NCI-H2227 treated with DMSO at 0.1 percent for 48 hours (cell line): ENCODE data around the gene CSH1.
"Not testable (repeated sequence)": the region's sequence is repeated elsewhere in the genome, so short reads cannot be mapped to it uniquely, and the experiment has no call there.

Experiments
- DNase-seq: peaks from one replicate; lab custom pipeline; 2025; lab: John Stamatoyannopoulos, UW

The CSH1 gene

DNA sequence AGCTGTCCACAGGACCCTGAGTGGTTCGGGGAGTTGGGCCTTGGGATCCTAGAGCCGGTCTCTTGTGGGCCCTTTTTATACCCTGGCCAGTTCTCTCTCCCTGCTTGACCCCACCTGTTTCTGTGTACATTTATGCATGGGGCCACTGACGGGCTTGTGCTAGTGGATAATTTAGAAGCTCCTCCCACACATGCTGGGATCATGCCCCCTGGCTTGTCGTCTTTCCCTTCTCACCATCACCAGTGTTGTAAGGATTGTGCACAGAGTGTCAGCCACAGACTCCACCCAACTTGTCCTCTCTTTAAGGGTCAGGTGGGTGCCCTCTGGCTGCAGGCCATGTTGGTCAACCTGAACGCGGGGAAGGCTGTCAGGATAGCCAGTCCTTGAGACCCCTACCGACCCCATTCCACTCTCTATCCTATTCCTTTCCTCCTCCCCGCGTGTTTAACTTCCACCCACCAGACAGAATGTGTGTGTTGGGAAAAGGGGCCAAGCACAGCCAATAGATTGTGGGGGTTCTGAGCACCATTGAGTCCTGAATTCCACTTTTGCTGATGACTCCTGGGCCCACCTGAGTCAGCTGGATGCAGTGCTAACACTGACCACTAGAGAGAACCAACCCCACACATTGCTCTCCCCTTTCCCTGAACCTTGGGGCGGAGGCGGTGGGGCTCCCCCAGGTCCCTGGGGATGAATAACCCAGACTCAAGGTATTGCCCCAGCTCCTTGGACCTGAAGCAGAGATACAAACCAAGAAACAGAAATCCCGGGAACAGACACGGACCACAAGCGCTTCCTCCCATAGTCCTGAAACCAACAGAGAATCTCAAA is at the start of gene CSH1:
Gene CSH1, minus strand, starts transcription at position 51 of the 831 bp plus-strand sequence. CDS start 63 bp downstream, outside the sequence.
- DNase-seq: not testable (repeated sequence)

DNA sequence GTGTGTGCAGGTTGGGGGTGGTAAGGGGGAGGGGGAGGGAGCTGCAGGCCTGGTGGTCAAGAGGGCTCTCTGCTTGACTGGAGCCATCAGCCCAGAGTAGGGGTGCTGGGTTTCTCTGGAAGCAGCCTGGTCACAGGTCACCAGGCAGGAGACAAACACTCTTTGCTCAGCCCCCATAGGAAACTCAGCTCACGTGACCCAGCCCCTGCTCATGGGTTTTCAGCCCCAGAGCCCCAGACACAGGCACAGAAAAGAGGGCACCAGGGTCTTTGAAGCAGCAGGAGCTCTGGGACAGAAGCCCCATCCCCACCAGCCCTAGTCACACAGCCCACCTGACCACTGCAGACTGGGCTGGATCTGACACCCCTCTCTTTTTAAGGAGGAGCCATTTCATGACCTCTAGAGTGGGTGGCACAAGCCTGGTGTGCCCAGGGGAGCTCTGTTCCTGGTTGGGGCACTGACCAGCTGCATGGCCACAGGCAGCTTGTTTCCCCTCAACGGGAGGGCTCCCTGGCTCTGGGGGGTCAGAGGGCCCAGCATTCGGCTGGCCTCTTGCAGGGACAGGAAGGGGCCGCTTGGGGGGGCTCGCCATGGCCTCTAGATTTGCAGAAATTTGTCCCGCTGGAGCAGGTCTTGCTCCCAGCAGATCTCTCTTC is 49.5 kb upstream of the CSH1 start:
- no peak for DNase-seq

DNA sequence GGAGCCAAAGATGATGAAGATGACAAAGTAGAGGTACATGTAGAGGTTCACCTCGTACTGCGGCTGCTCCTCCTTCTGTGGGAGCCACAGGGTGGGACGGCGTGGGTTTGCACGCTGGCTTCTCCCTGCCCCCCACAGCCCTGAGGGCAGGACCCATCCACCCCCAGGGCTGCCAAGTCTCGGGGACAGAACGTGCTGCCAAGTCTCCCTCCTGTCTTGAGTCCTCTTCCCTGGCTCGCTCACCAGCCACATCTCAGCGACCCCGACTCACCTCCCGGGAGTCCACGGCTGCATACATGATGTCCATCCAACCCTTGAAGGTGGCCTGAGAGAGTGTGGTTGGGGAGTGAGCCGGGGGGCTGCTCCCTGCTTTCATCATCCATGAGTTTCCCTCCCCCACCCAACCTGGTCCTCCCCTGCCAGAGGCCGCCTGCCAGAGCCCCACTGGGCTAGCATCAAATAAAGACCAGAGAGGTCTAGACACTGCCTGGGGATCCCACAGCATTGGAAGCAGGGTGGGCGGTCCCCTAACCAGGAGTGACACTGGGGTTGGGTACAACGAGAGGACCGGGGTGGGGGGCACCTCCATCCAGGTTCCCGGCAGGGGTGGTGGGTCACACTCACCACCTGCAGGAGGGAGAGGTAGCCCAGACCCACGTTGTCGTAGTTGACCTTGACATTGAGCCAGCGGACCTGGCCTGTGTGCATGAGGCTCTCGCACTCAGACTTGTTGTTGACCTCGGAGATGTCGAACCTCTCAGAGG is 48.5 kb upstream of the CSH1 start:
- DNase-seq: no peak

- DNase-seq: no peak
Measured at GRCh38 chr17:63943745-63944144, 47.4 kb upstream of the CSH1 start.

- DNase-seq: no peak
Measured at GRCh38 chr17:63942309-63942985, 46.1 kb upstream of the CSH1 start.

GRCh38 chr17:63941751-63942150 is 45.4 kb upstream of the CSH1 start:
- no peak for DNase-seq

- DNase-seq: no peak
Measured at GRCh38 chr17:63941162-63941561, 44.8 kb upstream of the CSH1 start.

DNA sequence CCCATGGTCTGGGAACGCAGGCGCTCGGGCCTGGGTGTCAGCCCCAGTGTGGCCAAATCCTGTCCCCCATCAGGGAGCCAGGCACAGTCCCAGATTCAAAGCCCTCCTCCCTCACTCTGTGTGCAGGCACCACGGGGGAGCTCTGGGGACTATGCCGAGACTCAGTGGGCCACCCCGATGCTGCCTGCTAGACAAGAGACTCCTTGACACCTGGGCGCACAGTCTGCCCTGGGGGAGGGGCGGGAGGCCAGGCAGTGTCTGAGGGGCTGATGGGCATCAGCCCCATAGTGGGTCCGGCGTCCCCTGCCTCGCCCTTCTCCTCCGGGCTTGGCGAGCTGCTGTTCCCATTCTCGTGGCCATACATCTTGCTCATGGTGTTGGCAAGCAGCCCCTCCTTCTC is 44.2 kb upstream of the CSH1 start:
- DNase-seq: no peak

- no peak for DNase-seq
Measured at GRCh38 chr17:63939884-63940283, 43.5 kb upstream of the CSH1 start.

GRCh38 chr17:63939401-63939800 is 43.0 kb upstream of the CSH1 start:
- no peak for DNase-seq

DNA sequence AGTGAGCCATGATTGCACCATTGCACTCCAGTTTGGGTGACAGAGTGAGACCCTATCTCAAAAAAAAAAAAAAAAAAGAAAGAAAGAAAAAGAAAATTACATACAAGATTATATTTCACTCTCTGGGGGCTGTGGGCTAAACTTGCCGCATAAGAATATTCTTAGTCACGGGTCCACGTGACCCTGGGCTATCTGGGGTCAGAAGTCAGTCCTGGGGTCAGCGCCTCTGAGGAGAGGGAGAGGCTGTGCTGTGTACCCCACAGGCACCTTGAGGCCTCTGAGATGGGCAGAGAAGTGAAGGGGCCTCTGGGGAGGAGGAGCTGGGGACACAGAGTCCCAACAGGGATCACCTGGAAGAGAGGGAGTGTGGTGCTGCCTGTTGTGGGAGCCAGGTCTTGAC is 41.5 kb upstream of the CSH1 start:
- DNase-seq: no peak

GRCh38 chr17:63937319-63937718 is 40.9 kb upstream of the CSH1 start:
- DNase-seq: no peak

- DNase-seq: no peak
Measured at GRCh38 chr17:63934183-63935112, 38.1 kb upstream of the CSH1 start.

GRCh38 chr17:63933598-63933997 is 37.2 kb upstream of the CSH1 start:
- DNase-seq: no peak

- DNase-seq: no peak
Measured at GRCh38 chr17:63932721-63933120, 36.3 kb upstream of the CSH1 start.

- DNase-seq: no peak
Measured at GRCh38 chr17:63931981-63932561, 35.7 kb upstream of the CSH1 start, which contains the start of gene CD79B. TSS of gene CD79B (minus strand) at chr17:63932331. CDS start at chr17:63932261, 70 bp downstream.

DNA sequence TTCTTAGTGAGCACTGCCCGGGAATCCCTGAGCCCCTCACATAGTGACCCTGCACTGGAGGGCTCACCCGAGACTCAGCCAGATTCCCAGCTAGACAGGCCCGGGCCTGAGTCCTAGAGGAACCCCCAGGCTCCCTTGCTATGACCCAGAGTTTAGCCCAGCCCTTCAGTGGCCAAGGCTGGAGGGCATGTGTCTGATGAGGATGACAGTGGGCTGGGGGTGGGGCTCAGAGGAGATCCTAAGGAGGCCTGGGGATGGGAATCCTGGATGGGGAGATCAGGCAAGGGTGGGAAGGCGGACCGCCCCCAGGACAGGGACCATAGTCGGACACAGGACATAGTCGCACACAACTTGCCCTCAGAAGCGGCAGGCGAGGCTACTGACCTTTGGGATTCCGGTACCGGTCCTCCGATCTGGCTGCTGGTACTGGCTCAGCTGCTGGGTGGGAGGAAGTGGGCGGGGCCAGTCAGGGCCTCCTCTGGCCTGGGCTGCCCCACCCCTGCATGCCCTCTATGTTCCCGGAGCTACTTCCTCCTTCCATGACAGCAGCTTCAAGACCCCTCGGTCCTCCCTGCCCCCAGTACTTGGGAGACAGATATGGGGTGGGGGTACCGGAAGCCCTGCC is 34.7 kb upstream of the CSH1 start:
- no peak for DNase-seq

- no peak for DNase-seq
Measured at GRCh38 chr17:63929860-63930766, 33.7 kb upstream of the CSH1 start.
